GM12878 (cell line): ENCODE data around the gene FHOD3. TPM values are rescaled to one million over a fixed set of nuclear protein-coding genes. Genes with fewer than 3 reads are reported as not detected.

Source experiments
- ATF3 ChIP-seq: IDR thresholded peaks from 2 replicates; pipeline ENCODE4 v1.6.1; 2011; ENCODE audit warnings: low read depth, mild to moderate bottlenecking, low read length, moderate library complexity, borderline replicate concordance; ENCODE audit errors: extremely low read depth
- BCL11A ChIP-seq: IDR thresholded peaks from 2 replicates; pipeline ENCODE4 v1.6.1; 2011; ENCODE audit warnings: low read depth, low read length
- HDAC6 ChIP-seq: fragments of 200-600 bp; sonication (generic); IDR thresholded peaks from one replicate; pipeline ENCODE4 v1.8.0; 2017; ENCODE audit warnings: antibody characterized with exemption; ENCODE audit not compliant: unreplicated experiment
- IKZF2 ChIP-seq, 2 experiments: fragments of 450-650 bp; IDR thresholded peaks; 2 replicates each; pipeline ENCODE4 v1.6.1; 2017; ENCODE audit warnings: mild to moderate bottlenecking in 2 of 2, moderate library complexity in 2 of 2
- NR2C2 ChIP-seq: IDR thresholded peaks from 2 replicates; pipeline ENCODE4 v1.6.1; 2011; ENCODE audit warnings: borderline replicate concordance, low read depth; ENCODE audit not compliant: control insufficient read depth, insufficient read length
- NR2F1 ChIP-seq: fragments of 450-650 bp; conservative IDR thresholded peaks from 2 replicates; pipeline ENCODE4 v1.6.1; 2017; ENCODE audit warnings: mild to moderate bottlenecking
- PAX5 ChIP-seq: IDR thresholded peaks from 2 replicates; pipeline ENCODE4 v1.6.1; 2011; ENCODE audit warnings: low read depth, low read length, borderline replicate concordance
- YBX1 ChIP-seq: fragments of 450-650 bp; IDR thresholded peaks from 2 replicates; pipeline ENCODE4 v1.6.1; 2016; ENCODE audit warnings: antibody characterized with exemption
- ZNF384 ChIP-seq: IDR thresholded peaks from 2 replicates; pipeline ENCODE4 v1.6.1; 2012; ENCODE audit warnings: low read depth, mild to moderate bottlenecking, low read length, improper control_type of control experiment, borderline replicate concordance
- polyA plus RNA-seq, 11 experiments: library from polyadenylated mRNA; depleted of rRNA in 4 of 11; unstranded in 6 of 11; stranded (reverse) in 5 of 11; fragments of >200 nt; fragmentation: Nextera tagmentation in 4 of 11; fragmentation: Illumina TruSeq in 1 of 11; extraction: Ambion mirVana in 4 of 11; extraction: Trizol in 1 of 11; gene quantifications; 1 replicate in 1 of 11; 2 replicates in 10 of 11; pipeline versions ENCODE4 v1.2.1 to v1.2.3, GENCODE V29; 2011 to 2016; ENCODE audit warnings: inconsistent platforms in 2 of 11, missing spikeins in 2 of 11, low read depth in 1 of 11
- total RNA-seq, 4 experiments: library from RNA; depleted of rRNA in 3 of 4; stranded (reverse); fragments of >200 nt in 3 of 4; fragmentation: Illumina TruSeq in 1 of 4; extraction: Trizol in 1 of 4; gene quantifications; 2 replicates each; pipeline versions ENCODE4 v1.2.1 to v1.2.3, GENCODE V29; 2013 to 2021
- TF ChIP-seq, protein P1 (sequence below): fragments of 450-650 bp; IDR thresholded peaks from 2 replicates; pipeline ENCODE4 v1.6.1; 2017; ENCODE audit warnings: antibody characterized with exemption, mild to moderate bottlenecking, moderate library complexity

FHOD3 gene
- total and polyA plus RNA-seq, 10 of the 15 experiments (the other 5 are each of a cell fraction or from before 2014, with no cell fraction given), result 0.77 to 26.7 (median 10.4) TPM

- TF ChIP-seq IKZF2 (IDR thresholded peaks at IDR 0.05) (no peak; a peak in 1 of 4 replicates), YBX1 (no peak), ZNF384 (no peak), PAX5 (no peak), NR2F1 (peak; percentile 51; the same call in 1 of the 2 replicates), BCL11A (no peak), NR2C2 (no peak), ATF3 (no peak), HDAC6 (no peak)
- TF ChIP-seq, protein P1, sequence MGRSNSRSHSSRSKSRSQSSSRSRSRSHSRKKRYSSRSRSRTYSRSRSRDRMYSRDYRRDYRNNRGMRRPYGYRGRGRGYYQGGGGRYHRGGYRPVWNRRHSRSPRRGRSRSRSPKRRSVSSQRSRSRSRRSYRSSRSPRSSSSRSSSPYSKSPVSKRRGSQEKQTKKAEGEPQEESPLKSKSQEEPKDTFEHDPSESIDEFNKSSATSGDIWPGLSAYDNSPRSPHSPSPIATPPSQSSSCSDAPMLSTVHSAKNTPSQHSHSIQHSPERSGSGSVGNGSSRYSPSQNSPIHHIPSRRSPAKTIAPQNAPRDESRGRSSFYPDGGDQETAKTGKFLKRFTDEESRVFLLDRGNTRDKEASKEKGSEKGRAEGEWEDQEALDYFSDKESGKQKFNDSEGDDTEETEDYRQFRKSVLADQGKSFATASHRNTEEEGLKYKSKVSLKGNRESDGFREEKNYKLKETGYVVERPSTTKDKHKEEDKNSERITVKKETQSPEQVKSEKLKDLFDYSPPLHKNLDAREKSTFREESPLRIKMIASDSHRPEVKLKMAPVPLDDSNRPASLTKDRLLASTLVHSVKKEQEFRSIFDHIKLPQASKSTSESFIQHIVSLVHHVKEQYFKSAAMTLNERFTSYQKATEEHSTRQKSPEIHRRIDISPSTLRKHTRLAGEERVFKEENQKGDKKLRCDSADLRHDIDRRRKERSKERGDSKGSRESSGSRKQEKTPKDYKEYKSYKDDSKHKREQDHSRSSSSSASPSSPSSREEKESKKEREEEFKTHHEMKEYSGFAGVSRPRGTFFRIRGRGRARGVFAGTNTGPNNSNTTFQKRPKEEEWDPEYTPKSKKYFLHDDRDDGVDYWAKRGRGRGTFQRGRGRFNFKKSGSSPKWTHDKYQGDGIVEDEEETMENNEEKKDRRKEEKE, result no peak
Observed at GRCh38 chr18:36309436-36310391, 12.2 kb downstream of the FHOD3 start (continued).
